GM19395 (cell line): ENCODE measurements around the gene TALDO1.

ENCODE experiments used
- ATAC-seq: cut with Tn5 transposase; IDR thresholded peaks from one replicate; pipeline ENCODE4 v1.9.1; 2021; ENCODE audit warnings: mild to moderate bottlenecking, moderate library complexity; ENCODE audit not compliant: unreplicated experiment

TALDO1 gene

DNA sequence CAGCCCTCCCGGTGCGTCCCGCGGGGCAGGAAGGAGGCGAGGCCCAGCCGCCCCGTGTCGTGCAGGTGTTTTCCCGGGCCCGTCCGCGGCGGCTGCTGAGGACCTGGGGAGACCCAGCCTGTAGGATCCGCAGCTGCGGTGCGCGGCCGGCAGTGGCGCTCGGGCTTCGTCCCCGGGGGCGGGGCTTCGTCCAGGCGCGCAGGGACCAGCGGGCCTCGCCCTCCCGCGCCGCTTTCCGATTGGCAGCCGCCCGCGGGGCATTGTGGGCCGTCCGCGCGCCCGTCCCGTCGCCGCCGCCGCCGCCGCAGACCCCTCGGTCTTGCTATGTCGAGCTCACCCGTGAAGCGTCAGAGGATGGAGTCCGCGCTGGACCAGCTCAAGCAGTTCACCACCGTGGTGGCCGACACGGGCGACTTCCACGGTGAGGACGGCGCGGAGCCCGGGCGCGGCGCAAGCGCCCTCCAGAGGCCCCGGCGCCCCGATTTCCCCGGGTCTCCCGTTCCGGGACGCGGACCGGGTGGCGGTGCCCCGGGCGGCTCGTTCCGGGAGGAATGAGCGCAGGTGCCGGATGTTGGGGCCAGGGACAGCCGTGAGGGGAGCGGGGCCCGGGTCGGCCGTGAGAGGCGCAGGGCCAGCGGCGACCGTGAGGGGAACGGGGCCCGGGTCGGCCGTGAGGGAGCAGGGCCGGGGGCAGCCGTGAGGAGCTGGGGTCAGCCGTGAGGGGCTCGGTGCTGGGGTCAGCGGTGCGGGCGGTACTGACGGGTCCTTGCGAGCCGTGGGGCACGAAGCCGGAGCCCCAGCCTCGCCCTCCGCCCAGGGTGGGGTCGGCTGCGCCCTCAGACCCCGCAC lies at the start of gene TALDO1:
TSS of gene TALDO1 (plus strand) at position 307 of the 849 bp plus-strand sequence. CDS start at position 325, 18 bp downstream.
- ATAC-seq: peak; percentile 72

DNA sequence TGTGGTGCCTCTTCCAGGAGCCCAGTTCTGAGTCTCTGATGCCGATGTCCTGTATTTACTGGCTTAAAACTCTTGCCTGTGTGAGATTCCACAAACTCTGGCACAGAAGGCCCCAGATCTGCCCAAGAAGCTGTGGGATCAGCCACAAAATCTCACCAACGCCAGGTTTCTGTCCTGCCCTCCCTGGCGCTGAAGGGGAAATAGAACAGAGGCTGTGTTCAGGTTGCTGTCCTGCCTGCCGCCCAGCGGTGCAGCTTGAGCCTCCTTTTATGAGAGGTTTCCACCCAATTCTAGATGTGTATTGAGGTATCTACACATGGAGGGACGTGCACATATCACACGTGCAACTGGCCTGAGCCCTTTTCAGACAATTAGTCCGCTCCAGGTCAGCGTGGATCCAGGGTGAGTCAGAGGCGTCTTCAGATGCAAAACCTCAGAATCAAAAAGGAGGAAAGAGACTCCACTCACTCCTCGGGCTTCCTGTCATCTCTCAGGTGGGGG lies 49.4 kb upstream of the TALDO1 start:
- ATAC-seq: no peak

DNA sequence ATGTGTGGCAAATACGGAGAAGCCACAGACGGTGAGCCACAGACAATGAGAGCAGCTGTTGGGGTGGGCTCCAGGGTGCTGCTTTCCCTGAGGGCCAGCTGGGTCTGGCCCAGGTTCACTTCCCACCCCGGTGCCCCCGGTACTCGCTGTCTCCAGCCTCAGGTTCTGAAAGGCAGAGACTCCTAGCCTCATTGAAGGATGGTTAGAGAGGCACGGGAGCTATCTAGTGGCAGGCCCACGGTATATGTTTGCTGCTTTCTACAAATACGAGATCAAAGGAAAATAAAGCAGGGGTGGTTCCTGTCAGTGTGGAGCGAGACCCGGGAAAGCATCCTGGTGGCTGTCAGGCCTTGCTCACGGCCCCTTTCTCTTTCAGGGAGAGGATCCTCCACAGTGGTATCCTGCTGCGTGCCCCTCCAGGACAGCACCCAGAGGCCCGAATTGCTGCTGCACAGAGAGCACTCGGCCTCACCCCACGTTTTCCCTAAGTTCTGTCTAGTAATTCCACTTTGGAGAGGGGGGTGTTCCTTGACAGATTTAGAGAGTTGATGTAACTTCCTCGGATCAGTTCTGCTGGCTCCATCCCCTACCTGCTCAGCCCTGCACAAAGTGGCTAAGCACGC lies 48.7 kb upstream of the TALDO1 start:
- no peak for ATAC-seq

- ATAC-seq: no peak
Measured at GRCh38 chr11:699116-699508, 48.2 kb upstream of the TALDO1 start.

DNA sequence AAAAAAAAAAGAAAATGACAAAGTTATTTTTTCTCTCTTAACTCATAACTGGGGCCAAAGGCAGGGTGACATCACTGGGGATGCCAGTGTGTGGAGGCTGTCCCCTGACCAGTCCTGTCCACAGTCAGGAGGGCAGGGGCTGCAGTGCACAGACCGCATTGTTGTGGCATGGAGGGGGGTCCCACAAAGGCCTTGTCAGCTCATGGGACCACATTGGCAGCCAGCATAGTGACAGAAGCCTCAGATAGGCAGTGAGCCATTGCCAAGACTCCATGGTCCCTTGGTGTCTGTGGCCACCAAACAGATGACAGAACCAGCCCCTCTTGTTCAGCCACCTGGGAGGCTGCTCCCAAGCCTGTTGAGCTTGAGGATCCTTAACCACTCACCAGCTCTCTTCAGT lies 47.5 kb upstream of the TALDO1 start:
- no peak for ATAC-seq

DNA sequence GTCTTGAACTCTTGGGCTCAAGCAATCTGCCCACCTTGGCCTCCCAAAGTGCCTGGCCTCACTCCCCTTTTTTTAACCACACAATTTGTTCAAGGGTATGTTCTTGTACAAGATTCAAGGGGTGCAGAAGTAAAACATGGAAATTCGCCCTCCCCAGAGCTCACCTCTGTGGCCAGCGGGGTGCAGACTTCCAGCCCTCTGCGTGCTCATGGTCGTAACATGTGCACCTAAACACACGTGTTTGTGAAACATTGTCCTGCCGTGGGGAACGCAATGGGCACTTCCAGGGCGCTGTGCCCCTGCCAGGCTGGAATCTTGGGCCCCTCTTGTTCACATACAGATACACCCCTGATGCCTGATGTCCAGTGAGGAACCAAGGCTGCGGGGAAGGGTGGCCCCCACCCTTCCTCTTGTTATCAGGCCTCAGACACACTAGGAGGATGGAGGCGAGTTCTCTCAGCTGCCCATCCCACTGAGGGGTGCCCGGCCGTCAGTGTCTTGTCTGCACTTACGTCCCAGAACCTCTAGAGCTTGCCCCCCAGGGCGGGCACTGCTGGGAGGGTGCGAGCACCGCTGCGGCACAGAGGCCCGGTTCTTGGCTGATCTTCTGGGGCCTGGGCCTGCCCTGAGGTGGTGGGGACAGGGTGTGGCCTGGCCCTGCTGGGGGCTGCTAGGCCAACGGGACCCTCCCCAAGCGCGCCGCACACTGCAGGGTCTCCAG lies 45.4 kb upstream of the TALDO1 start:
- no peak for ATAC-seq

GRCh38 chr11:702462-703461 lies 44.5 kb upstream of the TALDO1 start:
- no peak for ATAC-seq

GRCh38 chr11:703506-703905 lies 43.8 kb upstream of the TALDO1 start:
- no peak for ATAC-seq

- no peak for ATAC-seq
Measured at GRCh38 chr11:704228-704674, 43.0 kb upstream of the TALDO1 start.

- no peak for ATAC-seq
Measured at GRCh38 chr11:704781-705645, 42.3 kb upstream of the TALDO1 start.

GRCh38 chr11:705646-706438 lies 41.4 kb upstream of the TALDO1 start, which contains the start of gene EPS8L2:
TSS of gene EPS8L2 (plus strand) at chr11:706231. CDS start at chr11:709408, 3,177 bp downstream.
- no peak for ATAC-seq

DNA sequence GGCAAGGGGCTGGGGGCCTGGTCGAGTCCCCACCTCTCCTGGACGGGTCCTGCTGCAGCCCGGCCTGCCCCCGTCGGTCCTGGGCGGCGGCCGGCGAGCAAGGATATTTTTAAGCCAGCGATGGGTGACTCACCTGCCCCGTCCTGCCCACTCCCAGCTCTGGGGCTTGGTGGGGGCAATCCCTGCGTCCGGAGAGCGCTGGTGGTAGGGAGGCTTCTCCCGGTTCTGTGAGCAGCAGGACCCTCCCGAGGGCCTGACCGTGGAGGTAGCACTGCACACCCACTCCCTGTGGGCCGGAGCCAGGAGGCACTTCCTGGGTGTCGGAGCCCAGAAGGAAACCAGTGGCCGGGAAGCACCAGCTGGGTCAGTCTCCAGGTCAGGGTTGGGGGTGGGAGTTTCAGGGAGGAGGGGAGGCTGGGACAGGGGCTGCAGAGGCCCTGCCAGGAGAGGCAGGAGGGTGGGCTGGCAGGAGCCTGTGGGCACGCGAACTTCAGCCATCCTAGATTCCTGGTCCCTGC lies 40.8 kb upstream of the TALDO1 start:
- no peak for ATAC-seq

DNA sequence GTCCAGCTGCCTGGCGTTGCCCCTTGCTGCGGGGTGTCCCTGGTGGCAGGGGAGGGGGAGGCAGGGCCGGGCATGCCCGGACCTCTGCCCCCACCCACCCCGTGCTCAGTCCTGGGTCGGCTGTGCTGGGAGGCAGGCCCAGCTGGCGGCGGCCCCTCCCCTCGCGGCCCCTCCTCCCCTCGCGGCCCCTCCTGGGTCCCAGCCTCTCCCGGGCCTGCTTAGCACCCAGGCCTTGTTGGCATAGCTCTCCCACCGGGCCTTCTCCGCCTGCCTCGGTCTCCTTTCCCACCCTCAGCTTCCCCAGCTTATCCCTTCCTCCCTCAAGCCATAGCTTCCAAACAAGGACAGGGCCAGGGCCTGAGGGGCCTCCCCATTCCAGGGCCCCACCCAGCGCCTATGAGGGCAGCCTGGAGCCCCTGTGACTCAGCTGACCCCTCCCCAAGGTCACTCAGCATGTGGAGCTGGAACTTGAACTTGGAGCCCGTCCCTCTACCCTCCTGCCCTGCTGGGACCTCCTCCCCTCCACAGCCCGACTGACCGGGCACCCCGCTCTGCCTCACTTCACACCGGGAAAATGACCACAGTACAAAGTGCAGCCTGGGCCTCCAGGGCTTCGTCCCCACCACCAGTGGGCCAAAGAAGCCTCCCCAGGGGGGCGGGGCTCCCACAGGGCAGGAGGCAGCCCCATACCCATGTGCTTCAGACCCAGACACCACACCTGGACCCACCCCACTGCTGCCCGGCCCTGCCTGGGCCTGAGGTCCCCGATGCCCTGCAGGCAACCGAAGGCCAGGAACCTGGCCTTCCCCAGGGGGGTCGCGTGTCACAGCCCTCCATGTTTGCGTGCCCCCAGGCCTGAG lies 40.1 kb upstream of the TALDO1 start:
- ATAC-seq: no peak

- no peak for ATAC-seq
Measured at GRCh38 chr11:707817-708420, 39.3 kb upstream of the TALDO1 start.

DNA sequence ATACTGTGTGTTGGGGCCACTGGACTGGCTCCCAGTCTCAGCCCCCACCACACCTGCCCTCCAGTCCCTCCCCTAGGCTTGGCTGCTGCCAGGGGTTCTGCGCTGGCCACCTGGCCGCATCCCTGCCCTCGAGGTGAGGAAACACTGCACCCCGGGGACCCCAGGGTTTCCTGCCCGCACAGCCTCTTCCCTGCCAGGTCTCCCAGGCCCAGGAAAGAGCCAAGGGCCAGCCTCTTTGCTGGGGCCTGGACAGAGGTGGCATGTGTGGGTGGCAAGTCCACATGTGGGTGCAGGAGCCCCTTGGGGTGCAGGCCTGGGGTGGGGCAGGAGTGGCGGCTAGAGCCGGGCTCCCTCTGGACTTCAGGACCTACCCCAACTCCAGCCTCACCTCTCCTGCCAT lies 38.8 kb upstream of the TALDO1 start:
- no peak for ATAC-seq

- no peak for ATAC-seq
Measured at GRCh38 chr11:709109-709997, 37.9 kb upstream of the TALDO1 start.
